Astrocyte of the spinal cord (primary cell): Measurements from ENCODE around the gene SLC23A1.
A peak's percentile ranks its signal among the peaks of the same experiment; 100 is the strongest.

ENCODE experiments used
- DNase-seq: peaks from one replicate; pipeline ENCODE4 v3.0.0; 2011; ENCODE audit warnings: low read depth, low spot score
- H3K4me3 ChIP-seq: 2 replicates; pipeline ENCODE4 v1.5.1; 2011; ENCODE audit warnings: low read depth, mild to moderate bottlenecking, low read length, moderate library complexity
- in situ Hi-C: cut with HindIII; loops from 2 replicates; pipeline ENCODE4 v1.10.0; 2017; ENCODE audit warnings: low sequenced_read_pairs
- TF ChIP-seq, protein P1 (sequence below): IDR thresholded peaks from 2 replicates; pipeline ENCODE4 v1.5.1; 2012; ENCODE audit warnings: low read depth, mild to moderate bottlenecking, low read length, inconsistent platforms

The SLC23A1 gene

DNA sequence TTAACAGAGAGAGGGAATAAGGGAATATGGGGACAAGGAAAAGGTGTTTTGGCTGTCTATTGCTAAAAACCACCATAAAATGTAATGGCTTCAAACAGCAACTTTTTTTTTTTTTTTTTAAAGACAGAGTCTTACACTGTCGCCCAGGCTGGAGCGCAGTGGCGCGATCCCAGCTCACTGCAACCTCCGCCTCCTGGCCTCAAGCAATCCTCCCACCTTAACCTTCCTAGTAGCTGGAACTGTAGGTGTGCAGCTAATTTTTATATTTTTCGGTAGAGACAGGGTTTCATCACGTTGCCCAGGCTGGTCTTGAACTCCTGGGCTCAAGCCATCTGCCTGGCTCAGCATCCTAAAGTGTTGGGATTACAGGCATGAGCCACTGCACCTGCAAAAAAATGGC, 25.1 kb upstream of the SLC23A1 start:
- DNase-seq: no peak
- in situ Hi-C loops: loop anchor here (25.0 kb wide), 1 partner anchor 104 kb away; no protein-coding TSS in a partner anchor
- no peak overlapping the region for H3K4me3 ChIP-seq
- TF ChIP-seq, protein P1, sequence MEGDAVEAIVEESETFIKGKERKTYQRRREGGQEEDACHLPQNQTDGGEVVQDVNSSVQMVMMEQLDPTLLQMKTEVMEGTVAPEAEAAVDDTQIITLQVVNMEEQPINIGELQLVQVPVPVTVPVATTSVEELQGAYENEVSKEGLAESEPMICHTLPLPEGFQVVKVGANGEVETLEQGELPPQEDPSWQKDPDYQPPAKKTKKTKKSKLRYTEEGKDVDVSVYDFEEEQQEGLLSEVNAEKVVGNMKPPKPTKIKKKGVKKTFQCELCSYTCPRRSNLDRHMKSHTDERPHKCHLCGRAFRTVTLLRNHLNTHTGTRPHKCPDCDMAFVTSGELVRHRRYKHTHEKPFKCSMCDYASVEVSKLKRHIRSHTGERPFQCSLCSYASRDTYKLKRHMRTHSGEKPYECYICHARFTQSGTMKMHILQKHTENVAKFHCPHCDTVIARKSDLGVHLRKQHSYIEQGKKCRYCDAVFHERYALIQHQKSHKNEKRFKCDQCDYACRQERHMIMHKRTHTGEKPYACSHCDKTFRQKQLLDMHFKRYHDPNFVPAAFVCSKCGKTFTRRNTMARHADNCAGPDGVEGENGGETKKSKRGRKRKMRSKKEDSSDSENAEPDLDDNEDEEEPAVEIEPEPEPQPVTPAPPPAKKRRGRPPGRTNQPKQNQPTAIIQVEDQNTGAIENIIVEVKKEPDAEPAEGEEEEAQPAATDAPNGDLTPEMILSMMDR: no peak

DNA sequence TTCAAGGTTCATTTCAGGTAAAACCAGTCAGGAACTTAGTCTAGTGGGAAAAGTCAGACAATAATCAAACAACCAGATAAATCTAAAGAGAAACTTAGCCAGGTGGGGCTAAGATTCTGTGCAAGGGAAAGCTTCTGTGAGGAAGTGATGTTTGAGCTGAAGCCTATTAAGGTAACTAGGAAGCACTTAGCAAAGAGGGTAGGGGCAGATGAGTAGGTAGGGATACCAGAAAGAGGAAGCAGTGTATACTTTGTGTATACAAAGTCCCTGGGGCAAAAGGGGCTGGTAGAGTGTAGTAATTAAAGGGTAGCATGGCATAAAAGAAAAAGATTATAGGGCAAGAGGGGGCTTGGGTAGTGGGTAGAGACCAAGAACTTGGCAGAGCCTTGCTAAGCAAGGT, 24.4 kb upstream of the SLC23A1 start:
- TF ChIP-seq, protein P1: no peak
- in situ Hi-C loops: loop anchor here (25.0 kb wide), 1 partner anchor 105 kb away; no protein-coding TSS in a partner anchor
- no peak for DNase-seq
- H3K4me3 ChIP-seq: no peak overlapping the region

DNA sequence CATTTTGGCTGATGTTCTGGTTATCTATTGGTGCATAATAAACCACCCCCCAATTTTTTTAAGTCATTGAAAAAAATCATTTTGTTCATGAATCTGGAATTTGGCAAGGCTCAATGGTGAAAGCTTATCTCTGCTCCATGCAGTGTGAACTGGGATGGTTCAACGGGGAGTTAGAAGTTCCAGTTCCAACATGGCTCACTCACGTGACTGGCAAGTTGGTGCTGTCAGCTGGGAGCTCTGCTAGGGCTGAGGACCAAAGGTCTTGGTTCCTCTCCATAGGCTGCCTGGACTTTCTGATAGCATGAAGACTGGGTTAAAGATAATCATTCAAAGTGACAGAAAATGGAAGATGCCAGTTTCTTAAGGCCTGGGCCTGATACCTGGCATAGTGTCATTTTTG, 23.9 kb upstream of the SLC23A1 start:
- H3K4me3 ChIP-seq: no peak overlapping the region
- TF ChIP-seq, protein P1: no peak
- no peak for DNase-seq
- in situ Hi-C loops: loop anchor here (25.0 kb wide), 1 partner anchor 105 kb away; no protein-coding TSS in a partner anchor

DNA sequence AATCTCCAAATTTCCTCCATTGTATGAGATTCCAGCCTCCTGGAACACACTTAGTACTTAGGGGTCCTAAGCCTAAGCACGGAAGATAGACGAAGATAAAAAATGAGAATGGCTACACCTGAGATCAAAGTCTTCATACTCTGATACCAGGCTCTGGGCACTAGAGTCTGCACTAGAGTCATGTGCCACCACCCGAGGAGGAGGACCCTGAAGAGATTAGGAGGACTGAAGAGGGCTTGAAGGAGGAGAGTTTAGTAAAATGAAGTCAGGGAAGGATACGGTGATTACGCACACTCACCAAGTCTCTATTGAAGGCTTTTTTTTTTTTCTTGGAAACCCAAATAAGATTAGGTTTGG, 21.4 kb upstream of the SLC23A1 start:
- in situ Hi-C loops: loop anchor here (25.0 kb wide), 1 partner anchor 108 kb away; no protein-coding TSS in a partner anchor
- no peak overlapping the region for H3K4me3 ChIP-seq
- no peak for DNase-seq
- TF ChIP-seq, protein P1: no peak

DNA sequence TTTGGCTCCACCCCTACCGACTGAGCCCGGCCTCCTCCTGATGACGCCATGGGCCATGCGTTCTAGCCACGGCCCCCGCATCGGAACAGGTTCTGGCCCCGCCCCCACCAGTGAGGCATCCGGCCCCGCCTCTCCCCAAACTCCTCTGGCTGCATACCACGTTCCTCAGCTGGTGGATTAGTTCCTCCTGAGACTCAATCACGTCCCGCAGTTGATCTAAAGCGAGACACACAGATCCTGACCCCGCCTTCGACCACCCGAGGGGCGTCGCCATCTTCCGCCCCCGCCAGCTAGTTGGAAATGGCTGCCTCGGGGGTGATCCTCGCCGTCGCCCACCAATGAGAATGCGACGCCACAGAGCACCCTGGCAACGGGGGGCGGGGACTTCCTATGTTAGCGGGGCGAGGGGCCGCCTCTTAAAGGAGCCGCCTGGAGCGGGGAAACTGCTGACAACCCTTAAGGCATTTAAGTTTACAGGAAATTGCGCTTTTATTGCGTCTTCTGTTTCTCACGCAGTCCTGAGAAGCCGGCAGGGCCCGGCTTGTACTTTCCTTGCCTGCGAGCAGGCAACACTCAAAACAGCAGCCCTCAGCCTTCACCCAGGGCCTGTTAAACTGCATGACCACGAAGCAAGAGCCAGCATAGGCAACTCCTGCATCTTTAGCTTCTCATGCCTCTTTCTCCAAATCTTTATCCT, 20.8 kb upstream of the SLC23A1 start, which contains the start of gene SPATA24:
SPATA24 (minus strand) TSS at position 303 of the 697 bp plus-strand sequence; CDS start at position 274, 29 bp downstream.
- DNase-seq: peak; percentile 99
- H3K4me3 ChIP-seq: peak within 1 kb of the TSS; percentile 63
- in situ Hi-C loops: loop anchor here (25.0 kb wide), 1 partner anchor 108 kb away; no protein-coding TSS in a partner anchor
- TF ChIP-seq, protein P1: no peak

DNA sequence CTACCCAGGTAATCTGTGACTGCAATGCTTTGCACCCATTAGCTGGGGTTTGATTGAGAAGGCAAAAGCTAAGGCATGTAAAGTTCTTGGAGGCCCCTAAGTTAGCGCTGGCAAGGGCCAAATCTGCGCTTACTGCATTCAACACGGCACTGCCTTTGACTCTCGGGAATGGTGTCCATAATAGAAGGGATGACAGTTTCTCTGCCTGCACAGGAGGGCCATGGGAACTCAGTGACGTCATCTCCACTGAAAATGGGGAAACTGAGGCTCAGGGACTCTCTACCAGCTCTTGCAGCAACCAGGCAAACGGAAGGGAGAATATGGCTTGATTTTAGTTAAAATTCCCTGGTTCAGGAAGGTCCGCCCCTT, 20.3 kb upstream of the SLC23A1 start:
- TF ChIP-seq, protein P1: no peak
- DNase-seq: no peak
- peak overlapping the region; percentile 63 for H3K4me3 ChIP-seq
- in situ Hi-C loops: loop anchor here (25.0 kb wide), 1 partner anchor 109 kb away; no protein-coding TSS in a partner anchor
